Measurements from ENCODE around the gene ARID5A.
"Not testable (repeated sequence)": the region's sequence is repeated elsewhere in the genome, so short reads cannot be mapped to it uniquely, and the experiment has no call there.

The ARID5A gene

DNA sequence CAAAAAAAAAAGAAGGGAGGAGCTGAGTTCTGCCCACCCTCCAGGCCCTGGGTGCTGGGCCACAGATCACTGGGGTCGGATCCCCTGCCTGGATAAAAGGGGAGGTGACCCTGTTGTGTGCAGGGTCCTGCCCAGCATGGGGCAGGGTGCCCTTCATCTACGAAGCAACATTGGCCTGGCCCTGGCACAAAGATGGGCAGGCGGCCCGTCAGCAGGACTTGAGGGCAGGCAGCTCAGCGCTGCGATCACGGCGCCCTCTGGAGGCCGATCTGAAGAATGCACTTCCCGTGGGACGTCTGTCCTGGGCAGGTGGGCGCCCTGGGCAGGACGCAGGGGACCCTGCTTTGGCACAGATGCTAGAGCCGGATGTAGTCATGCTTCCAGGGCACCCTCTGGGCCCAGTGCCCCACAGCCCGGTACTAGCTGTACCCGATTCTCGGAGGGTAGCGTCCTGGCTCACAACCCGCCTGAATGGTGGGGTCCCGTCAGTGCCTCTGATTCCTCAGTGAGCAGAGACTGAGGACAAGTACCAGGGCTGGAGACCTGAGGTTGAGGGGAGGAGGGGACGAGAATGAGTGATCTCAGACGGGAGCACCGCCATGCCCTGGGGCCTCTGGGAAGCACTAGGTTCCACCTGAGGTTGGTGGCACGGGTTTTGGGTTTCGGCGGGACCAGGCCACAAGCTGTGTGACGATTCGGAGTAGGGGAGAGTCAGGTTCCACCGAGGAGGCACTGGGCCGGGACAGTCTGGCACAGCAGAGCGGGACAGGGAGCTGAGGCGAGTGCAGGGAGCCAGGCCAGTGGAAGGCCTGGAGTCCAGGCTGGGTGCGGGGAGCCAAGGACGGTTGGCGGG lies 18.0 kb downstream of the ARID5A start:
- peak in 41 of 51 donors; percentile 5 to 78 (median 47) for DNase-seq

- DNase-seq: no peak
Observed at GRCh38 chr2:96555146-96555610, 18.6 kb downstream of the ARID5A start.

DNA sequence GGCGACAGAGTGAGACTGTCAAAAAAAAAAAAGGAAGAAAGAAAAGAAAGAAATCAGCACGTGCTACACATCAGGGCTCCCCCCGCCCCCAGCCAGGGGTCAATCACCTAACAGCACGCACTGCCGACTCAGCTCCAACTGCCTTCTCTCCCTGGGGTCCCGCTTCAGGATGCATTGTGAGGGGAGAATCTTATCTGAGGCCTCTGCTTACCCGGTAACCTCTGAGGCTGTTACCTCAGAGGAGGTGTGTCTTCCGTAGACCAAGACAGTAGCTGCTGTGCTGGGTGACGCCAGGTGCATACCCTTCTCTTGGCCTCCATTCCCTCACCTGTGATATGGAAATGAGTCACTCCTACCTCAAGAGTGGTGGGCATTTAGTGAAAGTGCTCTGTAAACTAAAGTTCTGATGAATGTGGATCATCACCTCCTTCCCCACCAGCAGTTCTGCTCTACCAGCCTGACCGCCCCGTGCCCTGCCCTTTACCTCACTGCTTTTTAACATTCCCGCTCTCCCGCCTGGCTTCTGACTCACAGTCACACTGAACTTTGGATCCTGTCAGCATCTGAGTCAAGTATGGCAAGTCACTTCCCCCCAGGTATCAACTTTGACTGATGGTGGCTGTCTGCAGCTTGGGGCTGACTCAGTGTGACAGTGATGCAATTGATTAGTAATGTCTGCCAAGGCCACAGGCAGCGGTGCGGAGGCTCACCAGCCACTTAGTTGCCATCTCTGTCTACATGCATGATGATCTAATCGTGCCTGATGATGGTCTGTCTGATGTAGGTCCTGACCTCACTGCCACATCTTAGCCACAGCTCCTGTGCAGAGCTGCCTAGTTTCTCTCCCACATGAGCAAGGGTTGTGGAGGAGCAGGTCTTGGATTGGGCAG lies 20.1 kb downstream of the ARID5A start:
- peak in 1 of 51 donors; percentile 36 for DNase-seq

GRCh38 chr2:96557421-96557820 lies 20.9 kb downstream of the ARID5A start:
- not testable (repeated sequence) for DNase-seq

DNA sequence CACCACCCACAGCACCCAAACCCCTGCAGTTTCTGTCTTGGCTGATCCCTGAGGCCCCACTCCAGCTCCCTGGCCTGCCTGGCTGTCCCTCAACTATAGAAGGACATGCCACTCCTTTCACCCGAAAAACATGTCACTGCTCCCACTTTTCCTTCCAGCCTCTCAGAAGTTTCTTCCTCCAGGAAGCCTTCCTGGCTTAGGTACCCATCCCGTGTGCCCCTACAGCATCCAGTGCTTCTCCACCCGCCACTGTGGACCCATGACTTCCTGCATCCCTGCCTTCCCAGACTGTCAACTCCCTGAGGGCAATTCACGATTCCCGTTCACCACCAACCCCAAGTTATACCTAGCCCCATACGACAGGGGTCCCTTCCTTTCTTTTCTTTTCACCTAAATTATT lies 21.5 kb downstream of the ARID5A start:
- no peak for DNase-seq

DNA sequence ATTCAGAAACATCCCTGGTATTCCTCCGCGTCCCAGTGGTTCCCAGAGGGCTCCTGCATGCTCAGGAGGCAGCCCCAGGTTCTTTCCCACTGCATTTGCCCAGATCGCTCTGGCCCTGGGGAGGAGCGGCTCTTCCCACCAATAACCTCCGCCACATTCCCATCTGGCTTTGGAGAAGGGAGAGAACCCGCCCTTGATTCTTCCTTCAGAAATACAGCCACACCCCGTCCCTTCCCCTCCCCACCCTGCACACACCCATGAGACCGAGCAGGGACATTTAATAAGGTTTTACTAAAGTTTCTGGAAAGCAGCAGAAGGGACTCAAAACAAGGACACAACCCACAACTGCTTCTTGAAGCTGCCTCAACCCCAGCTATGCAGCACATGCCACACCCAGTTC lies 21.9 kb downstream of the ARID5A start:
- DNase-seq: no peak

DNA sequence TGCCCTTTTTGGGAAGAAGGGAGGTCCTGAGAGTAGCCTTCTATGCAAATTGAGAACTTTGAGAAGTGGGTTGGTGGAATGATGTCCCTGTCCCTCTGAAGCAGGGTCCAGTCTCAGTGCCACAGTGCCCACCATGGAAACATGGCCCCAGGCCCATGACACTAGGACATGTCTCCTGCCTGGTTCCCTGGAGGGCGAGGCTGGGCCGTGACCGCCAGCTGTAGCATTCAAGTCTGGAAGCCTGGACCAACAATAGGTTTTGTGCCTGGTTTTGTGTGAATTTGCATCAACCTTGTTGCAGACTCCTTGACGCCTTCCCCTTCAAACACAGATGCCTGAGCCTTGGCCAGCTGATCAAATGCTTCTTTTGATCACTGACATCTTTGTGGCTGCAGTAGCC lies 27.5 kb downstream of the ARID5A start:
- DNase-seq: no peak

DNA sequence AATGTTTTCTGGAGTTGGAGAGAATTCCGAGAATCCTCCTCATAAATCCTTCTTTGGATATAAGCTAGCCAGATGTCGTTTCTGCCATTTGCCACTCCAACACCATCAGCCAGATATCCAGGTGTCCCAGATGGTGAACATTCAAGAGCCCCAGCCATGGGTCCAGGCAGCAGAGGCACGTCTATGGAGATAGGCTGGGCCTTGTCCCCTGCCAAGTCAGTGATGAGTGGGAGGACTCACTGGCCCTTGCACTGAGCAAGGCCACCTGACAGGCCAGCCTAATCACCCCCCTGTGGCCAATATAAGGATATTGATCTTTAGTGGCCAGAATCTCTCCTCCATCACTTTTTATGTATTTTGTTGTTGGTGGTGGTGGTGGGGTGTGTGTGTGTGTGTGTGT lies 28.0 kb downstream of the ARID5A start:
- DNase-seq: no peak

DNA sequence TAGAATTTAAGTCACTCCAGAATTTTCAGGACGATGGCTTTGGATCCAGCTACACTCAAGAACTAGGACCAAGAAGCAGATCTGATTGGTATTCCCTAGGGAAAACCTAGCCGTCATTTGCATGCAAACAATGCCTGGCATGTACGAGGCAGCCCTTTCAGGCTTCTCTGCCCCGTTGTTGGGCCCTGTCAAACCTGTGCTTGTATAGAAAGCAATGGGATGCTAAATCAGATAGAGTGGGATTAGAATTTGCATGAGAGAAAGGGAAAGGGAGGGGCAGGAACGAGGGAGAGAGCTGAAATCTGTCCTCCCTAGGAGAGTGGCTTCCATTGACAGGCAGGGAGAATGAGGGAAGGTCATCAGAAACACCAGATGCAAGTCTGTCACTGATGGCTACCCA lies 28.6 kb downstream of the ARID5A start:
- no peak for DNase-seq

- no peak for DNase-seq
Observed at GRCh38 chr2:96568094-96568493, 31.5 kb downstream of the ARID5A start.

DNA sequence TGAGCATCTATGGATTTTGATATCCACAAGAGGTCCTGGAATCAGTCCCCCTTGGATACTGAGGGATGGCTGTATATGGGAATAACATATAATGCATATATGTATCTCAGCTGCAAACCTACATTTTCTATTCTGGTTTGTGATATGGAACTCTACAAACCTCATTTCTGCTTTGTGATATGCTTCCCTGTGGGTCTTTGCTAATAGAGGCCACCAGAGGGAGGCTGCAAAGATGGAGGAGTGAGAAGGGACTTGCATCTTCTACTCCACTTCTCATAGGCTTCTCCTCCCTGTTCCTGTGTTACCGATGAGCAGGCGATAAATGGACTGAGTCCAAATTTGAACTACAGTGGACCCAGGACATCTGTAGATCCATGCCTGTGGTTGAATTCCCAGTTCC lies 37.8 kb downstream of the ARID5A start:
- no peak for DNase-seq

GRCh38 chr2:96575785-96576456 lies 39.4 kb downstream of the ARID5A start:
- DNase-seq: no peak

GRCh38 chr2:96577501-96577900 lies 40.9 kb downstream of the ARID5A start:
- no peak for DNase-seq

DNA sequence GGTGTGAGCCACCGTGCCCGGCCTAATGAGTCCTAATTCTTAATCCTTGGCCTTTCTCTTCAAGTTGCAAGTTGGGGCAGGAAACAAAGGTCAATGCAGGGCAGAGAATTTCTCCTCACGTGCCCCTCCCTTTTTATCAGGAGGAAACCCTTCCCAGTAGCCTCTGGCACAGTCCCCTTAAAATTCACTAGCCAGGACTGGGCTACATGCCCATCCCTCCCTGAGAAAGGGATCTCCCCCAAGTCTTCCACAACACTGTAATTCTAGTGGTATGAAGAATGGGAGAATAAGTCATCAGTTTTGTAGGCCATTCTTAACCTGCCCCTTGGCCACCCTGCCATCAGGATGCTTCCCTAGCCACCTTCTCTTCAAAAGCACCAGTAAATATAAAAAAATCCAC lies 42.2 kb downstream of the ARID5A start:
- DNase-seq: no peak

DNA sequence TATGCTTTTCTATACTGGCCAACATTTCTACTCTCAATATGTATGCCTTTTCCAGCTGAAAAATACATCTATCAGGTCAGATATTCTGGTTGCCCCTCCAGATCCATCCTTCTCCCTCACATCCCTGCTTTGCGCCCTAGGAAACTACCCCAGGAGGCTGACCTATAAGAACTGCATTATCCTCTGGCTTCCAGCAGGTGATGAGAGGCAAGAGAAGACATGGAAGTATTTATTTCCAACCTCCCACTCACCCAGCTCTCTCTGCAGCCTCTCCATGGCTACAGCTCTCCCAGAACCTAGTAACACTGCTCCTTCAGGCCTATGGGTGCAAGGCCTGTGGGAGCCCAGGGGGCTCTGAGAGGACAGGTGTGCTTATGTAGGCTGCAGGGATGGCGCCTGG lies 42.9 kb downstream of the ARID5A start:
- DNase-seq: no peak

DNA sequence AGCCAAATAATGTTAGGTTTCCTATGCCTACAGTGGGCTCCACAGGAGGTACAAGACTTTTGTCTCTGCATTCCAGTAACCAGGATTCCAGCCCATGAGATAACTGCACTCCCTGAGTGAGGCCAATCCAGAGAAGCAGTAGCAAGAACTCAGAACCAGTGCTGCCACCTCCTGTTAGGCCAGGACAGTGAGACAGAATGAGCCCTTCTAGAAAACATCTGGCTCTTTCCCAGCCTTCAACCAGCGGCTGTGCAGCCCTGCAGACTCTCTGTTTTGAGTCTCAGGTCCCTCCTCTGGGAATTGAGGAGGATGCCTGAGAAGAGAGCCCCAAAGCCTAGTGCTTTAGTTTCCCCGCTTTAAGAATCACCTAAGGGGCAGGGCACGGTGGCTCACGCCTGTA lies 44.2 kb downstream of the ARID5A start:
- DNase-seq: peak in 3 of 51 donors; percentile 12 to 25 (median 24)

GRCh38 chr2:96584017-96584416 lies 47.5 kb downstream of the ARID5A start:
- no peak for DNase-seq

DNA sequence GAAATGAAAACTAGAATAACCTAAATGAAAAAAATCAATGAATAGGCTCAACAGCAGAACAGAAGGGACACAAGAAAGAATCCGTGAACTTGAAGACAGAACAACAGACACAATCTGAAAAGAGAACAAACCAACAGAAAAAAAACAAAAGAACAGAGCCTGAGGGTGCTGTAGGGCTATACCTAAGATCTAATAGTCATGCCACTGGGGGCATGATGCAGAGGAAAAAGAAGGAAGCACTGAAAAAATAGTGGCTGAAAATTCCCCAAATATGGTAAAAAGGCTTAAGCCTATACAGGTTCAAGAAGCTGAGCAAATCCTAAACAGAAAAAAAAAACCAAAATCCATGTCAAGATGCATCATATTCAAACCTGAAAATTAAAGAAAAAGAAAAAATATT lies 51.3 kb downstream of the ARID5A start:
- DNase-seq: no peak

GRCh38 chr2:96591054-96591453 lies 54.5 kb downstream of the ARID5A start:
- no peak for DNase-seq

- no peak for DNase-seq
Observed at GRCh38 chr2:96591494-96591893, 54.9 kb downstream of the ARID5A start.

GRCh38 chr2:96594282-96594681 lies 57.7 kb downstream of the ARID5A start:
- DNase-seq: no peak

- DNase-seq: no peak
Observed at GRCh38 chr2:96594691-96595152, 58.2 kb downstream of the ARID5A start.
